ENCODE measurements around the gene MAP4K3.

MAP4K3 gene

GRCh38 chr2:39436592-39437521 lies at the start of gene MAP4K3:
Gene MAP4K3 (minus strand): TSS chr2:39437285. CDS start chr2:39436987, 298 bp downstream.
- Histone ChIP-seq H3K9ac (ENCODE audit: insufficient read length) (peak within 1 kb of the TSS; percentile 79), H3K4me3 (peak within 1 kb of the TSS; percentile 86), H3K9me3 (ENCODE audit: low read depth, low read length) (no peaks in the 10 kb centered on the region), H3K36me3 (ENCODE audit: insufficient read depth, low read length) (no peaks in the 10 kb centered on the region), H3K27ac (peak within 1 kb of the TSS; percentile 72)
- peak; percentile 39 for DNase-seq (ENCODE audit: low read depth, low spot score)
- TF ChIP-seq EZH2 (IDR thresholded peaks at IDR 0.05) = no peak
- peak; percentile 78 for TF ChIP-seq POLR2AphosphoS5 (IDR thresholded peaks at IDR 0.05; ENCODE audit: borderline replicate concordance, low read depth, low read length)
- TF ChIP-seq FOXP2 (optimal IDR thresholded peaks at IDR 0.05; ENCODE audit: control extremely low read depth, extremely low read length, insufficient read depth) = no peak

- Histone ChIP-seq H3K4me3 (no peak overlapping the region), H3K27ac (no peak overlapping the region), H3K9ac (ENCODE audit: insufficient read length) (no peak overlapping the region), H3K36me3 (ENCODE audit: insufficient read depth, low read length) (no peaks in the 10 kb centered on the region), H3K9me3 (ENCODE audit: low read depth, low read length) (no peaks in the 10 kb centered on the region)
- no peak for DNase-seq (ENCODE audit: low read depth, low spot score)
- no peak for TF ChIP-seq EZH2 (IDR thresholded peaks at IDR 0.05)
- no peak for TF ChIP-seq FOXP2 (optimal IDR thresholded peaks at IDR 0.05; ENCODE audit: control extremely low read depth, extremely low read length, insufficient read depth)
- no peak for TF ChIP-seq POLR2AphosphoS5 (IDR thresholded peaks at IDR 0.05; ENCODE audit: borderline replicate concordance, low read depth, low read length)
Measured at GRCh38 chr2:39486071-39486470, 49.0 kb upstream of the MAP4K3 start.

- DNase-seq (ENCODE audit: low read depth, low spot score) = no peak
- no peak overlapping the region for H3K4me3 ChIP-seq
- no peak overlapping the region for H3K9ac ChIP-seq (ENCODE audit: insufficient read length)
- no peaks in the 10 kb centered on the region for H3K9me3 ChIP-seq (ENCODE audit: low read depth, low read length)
- no peaks in the 10 kb centered on the region for H3K36me3 ChIP-seq (ENCODE audit: insufficient read depth, low read length)
- TF ChIP-seq EZH2 (IDR thresholded peaks at IDR 0.05) (no peak), POLR2AphosphoS5 (IDR thresholded peaks at IDR 0.05; ENCODE audit: borderline replicate concordance, low read depth, low read length) (no peak), FOXP2 (optimal IDR thresholded peaks at IDR 0.05; ENCODE audit: control extremely low read depth, extremely low read length, insufficient read depth) (no peak)
- no peak overlapping the region for H3K27ac ChIP-seq
Measured at GRCh38 chr2:39484620-39485495, 47.8 kb upstream of the MAP4K3 start.

- TF ChIP-seq FOXP2 (optimal IDR thresholded peaks at IDR 0.05; ENCODE audit: control extremely low read depth, extremely low read length, insufficient read depth) (no peak), EZH2 (IDR thresholded peaks at IDR 0.05) (no peak), POLR2AphosphoS5 (IDR thresholded peaks at IDR 0.05; ENCODE audit: borderline replicate concordance, low read depth, low read length) (no peak)
- H3K27ac ChIP-seq = no peak overlapping the region
- no peak for DNase-seq (ENCODE audit: low read depth, low spot score)
Measured at GRCh38 chr2:39484206-39484605, 47.1 kb upstream of the MAP4K3 start.

GRCh38 chr2:39483534-39483933 lies 46.4 kb upstream of the MAP4K3 start:
- Histone ChIP-seq H3K9me3 (ENCODE audit: low read depth, low read length) (no peaks in the 10 kb centered on the region), H3K36me3 (ENCODE audit: insufficient read depth, low read length) (no peaks in the 10 kb centered on the region), H3K9ac (ENCODE audit: insufficient read length) (no peak overlapping the region), H3K27ac (no peak overlapping the region), H3K4me3 (no peak overlapping the region)
- no peak for DNase-seq (ENCODE audit: low read depth, low spot score)
- no peak for TF ChIP-seq EZH2 (IDR thresholded peaks at IDR 0.05)
- no peak for TF ChIP-seq POLR2AphosphoS5 (IDR thresholded peaks at IDR 0.05; ENCODE audit: borderline replicate concordance, low read depth, low read length)
- TF ChIP-seq FOXP2 (optimal IDR thresholded peaks at IDR 0.05; ENCODE audit: control extremely low read depth, extremely low read length, insufficient read depth) = no peak

More at GRCh38 chr2:39484206-39484605, 47.1 kb upstream of the MAP4K3 start:
- Histone ChIP-seq H3K36me3 (ENCODE audit: insufficient read depth, low read length) (no peaks in the 10 kb centered on the region), H3K9ac (ENCODE audit: insufficient read length) (no peak overlapping the region), H3K4me3 (no peak overlapping the region), H3K9me3 (ENCODE audit: low read depth, low read length) (no peaks in the 10 kb centered on the region)

- DNase-seq (ENCODE audit: low read depth, low spot score) = no peak
- Histone ChIP-seq H3K9ac (ENCODE audit: insufficient read length) (no peak overlapping the region), H3K9me3 (ENCODE audit: low read depth, low read length) (no peaks in the 10 kb centered on the region), H3K36me3 (ENCODE audit: insufficient read depth, low read length) (no peaks in the 10 kb centered on the region), H3K27ac (no peak overlapping the region), H3K4me3 (no peak overlapping the region)
- TF ChIP-seq FOXP2 (optimal IDR thresholded peaks at IDR 0.05; ENCODE audit: control extremely low read depth, extremely low read length, insufficient read depth) = no peak
- no peak for TF ChIP-seq POLR2AphosphoS5 (IDR thresholded peaks at IDR 0.05; ENCODE audit: borderline replicate concordance, low read depth, low read length)
Measured at GRCh38 chr2:39481611-39482010, 44.5 kb upstream of the MAP4K3 start.

DNA sequence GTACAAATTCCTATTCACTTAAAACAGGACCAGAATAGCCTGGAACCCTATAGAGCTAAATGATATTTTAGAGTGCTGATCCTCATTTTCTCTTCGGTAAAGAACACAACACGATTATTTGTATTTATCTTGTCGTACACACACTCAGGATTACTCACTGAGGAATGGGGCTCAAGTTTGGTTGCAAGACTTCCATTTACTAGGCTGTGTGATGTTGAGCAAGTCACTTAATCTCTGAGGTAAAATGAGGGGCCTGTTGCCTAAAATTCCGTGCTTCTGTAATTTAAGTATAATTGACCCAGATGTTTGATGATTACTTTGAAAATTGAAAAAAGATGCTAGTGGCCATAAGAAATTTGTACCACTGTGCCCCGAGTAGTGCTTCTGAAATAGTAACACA lies 42.6 kb upstream of the MAP4K3 start:
- H3K4me3 ChIP-seq = no peak overlapping the region
- TF ChIP-seq FOXP2 (optimal IDR thresholded peaks at IDR 0.05; ENCODE audit: control extremely low read depth, extremely low read length, insufficient read depth) = no peak
- no peak for TF ChIP-seq POLR2AphosphoS5 (IDR thresholded peaks at IDR 0.05; ENCODE audit: borderline replicate concordance, low read depth, low read length)
- no peak for TF ChIP-seq EZH2 (IDR thresholded peaks at IDR 0.05)
- no peaks in the 10 kb centered on the region for H3K9me3 ChIP-seq (ENCODE audit: low read depth, low read length)
- peak overlapping the region; percentile 38; the same call in 1 of the 2 replicates for H3K27ac ChIP-seq
- no peak overlapping the region for H3K9ac ChIP-seq (ENCODE audit: insufficient read length)
- no peak for DNase-seq (ENCODE audit: low read depth, low spot score)
- H3K36me3 ChIP-seq (ENCODE audit: insufficient read depth, low read length) = no peaks in the 10 kb centered on the region

Measured in SK-N-MC (cell line).